Stimulated activated CD4-positive, alpha-beta T cell treated with anti-CD3 and anti-CD28 coated beads, TNF-alpha, amount 100 ng/mL, for 4 hours (primary cell): Measurements from ENCODE around the gene DNM3.
"Not testable (repeated sequence)": the region's sequence is repeated elsewhere in the genome, so short reads cannot be mapped to it uniquely, and the experiment has no call there.

ENCODE experiments used
- DNase-seq, 3 experiments: peaks; one replicate each; pipeline ENCODE4 v3.0.0-alpha.2; 2020; ENCODE audit warnings: low read depth in 3 of 3

The DNM3 gene

GRCh38 chr1:171841050-171841910 is at the start of gene DNM3:
Gene DNM3 (plus strand): TSS chr1:171841498. CDS start chr1:171841657, 159 bp downstream.
- DNase-seq = peak; percentile 60 to 68 (median 66)

GRCh38 chr1:171792656-171793369 is 48.5 kb upstream of the DNM3 start:
- DNase-seq = no peak

DNA sequence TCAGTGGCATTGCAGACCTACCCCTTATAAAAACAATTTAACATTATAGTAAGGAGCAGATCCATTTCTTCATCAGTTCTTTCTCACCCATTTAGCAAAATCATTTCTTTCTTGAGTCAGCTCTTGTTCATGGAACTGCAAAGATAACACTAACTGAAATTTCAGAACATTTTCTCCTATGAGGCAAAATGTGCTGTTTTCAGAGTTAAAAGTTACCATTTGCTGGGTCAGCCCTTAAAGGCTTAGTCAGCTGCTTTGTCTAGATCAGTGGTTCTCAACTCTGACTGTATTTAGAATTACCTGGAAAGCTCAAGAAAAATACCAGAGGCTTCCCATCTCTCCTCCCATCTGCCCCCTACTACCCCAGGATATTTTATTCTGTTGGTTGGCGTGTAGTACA is 47.7 kb upstream of the DNM3 start:
- DNase-seq = no peak

DNA sequence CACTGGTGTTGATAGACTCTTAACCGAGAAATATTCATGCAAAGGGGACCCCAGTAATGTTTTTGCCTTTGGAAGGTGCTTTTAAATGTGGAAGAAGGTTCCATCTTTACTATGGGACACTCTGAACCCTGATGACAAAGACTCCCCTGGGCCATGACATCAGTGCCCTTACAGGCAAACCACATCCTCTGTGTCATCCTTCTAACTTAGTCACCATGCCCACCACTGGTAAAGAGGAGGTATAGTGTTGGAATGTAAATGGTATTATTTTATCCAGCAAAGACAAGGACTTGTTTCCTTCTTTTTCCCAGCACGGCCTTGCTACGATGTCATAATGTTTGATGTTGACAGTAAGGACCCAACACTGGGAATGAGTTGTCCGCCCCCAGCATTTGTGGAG is 47.2 kb upstream of the DNM3 start:
- peak in 2 of 3 experiments; percentile 36 to 40 for DNase-seq

GRCh38 chr1:171796592-171796991 is 44.7 kb upstream of the DNM3 start:
- no peak for DNase-seq

- no peak for DNase-seq
Observed at GRCh38 chr1:171798311-171798710, 43.0 kb upstream of the DNM3 start.

- DNase-seq = no peak
Observed at GRCh38 chr1:171798765-171799164, 42.5 kb upstream of the DNM3 start.

GRCh38 chr1:171799166-171799565 is 42.1 kb upstream of the DNM3 start:
- DNase-seq = no peak

GRCh38 chr1:171799698-171800097 is 41.6 kb upstream of the DNM3 start:
- not testable (repeated sequence) for DNase-seq

DNA sequence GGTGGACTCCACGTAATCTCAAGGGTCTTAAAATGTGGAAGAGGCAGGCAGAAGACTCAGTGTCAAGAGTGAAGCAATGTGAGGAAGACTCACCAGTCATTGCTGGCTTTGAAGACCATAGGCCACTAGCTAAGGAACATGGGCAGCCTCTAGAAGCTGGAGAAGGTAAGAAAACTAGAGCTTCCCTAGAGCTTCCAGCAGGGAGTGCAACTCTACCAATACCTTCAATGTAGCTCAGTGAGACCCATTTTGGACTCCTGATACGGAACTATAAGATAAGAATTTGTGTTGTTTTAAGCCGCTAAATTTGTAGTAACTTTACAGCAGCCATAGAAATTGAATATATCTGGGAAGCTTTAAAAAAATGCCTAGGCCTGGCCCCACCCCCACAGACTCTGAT is 41.0 kb upstream of the DNM3 start:
- no peak for DNase-seq

DNA sequence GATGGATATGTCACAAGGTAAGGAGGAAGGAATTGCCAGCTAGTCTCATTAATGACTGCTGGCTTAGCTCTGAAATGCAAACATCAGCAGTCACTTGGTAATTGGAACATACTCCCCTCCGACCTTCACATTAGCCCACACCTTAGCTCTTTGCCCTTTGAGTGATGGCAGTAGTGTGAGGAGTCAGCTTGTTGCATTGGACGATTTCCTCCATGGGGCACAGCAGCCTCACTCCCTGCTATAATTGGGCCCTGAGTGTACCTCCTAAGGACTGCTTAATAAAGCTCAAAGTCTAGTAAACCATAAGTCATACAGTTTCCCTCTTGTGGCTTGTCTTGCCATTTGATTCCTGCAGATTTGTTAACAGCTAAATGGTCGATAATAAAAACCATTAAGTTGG is 40.4 kb upstream of the DNM3 start:
- no peak for DNase-seq

- no peak for DNase-seq
Observed at GRCh38 chr1:171801487-171801891, 39.8 kb upstream of the DNM3 start.

- no peak for DNase-seq
Observed at GRCh38 chr1:171802207-171802606, 39.1 kb upstream of the DNM3 start.

DNA sequence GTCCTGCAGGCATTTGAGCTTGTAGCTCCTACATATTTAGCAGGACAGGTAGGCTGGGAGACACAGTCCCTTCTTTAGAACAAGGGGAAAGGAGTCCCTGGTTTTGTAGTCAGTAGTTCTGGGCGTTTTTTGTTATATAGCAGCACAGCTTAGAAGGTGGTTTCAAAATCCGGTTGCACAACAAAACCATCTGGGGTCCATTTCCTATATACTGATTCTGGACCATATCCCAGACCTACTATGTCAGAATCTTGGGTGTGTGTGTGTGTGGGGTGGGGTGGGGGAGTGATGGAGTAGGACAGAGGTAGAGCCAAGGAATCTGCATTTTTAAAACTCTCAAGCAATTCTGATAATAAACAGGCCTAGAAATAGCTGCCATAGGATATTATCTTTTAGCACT is 38.3 kb upstream of the DNM3 start:
- DNase-seq = no peak

DNA sequence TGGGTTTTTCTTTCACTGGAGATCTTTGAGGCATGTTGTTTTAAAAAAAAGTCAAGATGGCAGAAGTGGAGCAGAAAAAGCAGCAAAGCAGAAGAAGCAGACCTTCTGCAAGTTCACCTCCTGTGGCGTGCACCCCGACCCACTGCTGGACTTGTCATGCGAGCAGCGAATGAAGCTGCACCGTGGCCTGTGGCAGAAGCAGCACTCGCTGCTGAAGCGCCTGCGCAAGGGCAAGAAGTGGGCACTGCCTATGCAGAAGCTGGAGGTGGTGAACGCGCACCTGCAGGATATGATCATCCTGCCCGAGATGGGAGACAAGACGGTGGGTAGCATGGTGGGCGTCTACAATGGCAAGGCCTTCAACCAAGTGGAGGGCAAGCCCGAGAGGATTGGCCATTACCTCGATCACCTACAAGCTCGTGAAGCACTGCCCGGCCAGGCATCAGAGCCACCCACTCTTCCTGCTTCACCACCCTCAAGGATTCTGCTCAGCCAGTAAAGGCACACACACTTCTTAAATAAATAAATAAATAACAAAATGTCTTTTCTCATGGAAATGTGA is 37.8 kb upstream of the DNM3 start:
- DNase-seq = no peak

DNA sequence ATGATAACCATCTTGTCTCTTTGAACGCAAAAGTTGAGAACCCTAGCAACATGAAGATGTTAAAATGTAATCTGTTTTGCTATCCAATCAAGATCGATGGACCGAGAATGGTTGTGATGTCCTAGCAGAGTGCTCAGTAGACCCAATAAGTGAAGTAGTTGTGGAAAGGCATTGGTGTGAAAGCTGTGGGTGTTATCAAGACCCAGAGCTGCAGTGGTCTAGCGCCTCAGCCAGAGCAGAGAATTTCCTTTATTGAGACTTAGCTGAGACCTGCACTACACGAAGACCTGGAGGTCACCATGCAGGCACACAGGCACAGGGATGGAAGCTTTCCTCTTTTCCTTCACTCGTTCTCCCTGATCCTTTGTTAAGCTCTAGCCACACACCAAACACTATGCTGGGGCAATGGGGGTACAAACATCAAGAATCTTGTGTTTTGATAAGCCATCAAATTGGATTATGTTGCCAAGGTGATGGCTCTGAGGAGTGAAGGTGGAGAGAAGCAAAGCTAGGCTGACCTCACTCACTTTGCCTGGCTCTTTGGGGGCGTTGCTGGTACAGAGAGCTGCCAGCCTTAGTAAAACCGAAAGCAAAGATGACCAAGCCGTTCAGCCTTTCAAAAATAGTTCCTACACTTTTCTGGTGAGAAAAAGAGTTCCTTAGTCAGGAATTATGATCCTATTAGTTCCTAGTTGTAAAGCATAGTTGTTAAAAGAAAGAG is 35.7 kb upstream of the DNM3 start:
- DNase-seq = no peak

DNA sequence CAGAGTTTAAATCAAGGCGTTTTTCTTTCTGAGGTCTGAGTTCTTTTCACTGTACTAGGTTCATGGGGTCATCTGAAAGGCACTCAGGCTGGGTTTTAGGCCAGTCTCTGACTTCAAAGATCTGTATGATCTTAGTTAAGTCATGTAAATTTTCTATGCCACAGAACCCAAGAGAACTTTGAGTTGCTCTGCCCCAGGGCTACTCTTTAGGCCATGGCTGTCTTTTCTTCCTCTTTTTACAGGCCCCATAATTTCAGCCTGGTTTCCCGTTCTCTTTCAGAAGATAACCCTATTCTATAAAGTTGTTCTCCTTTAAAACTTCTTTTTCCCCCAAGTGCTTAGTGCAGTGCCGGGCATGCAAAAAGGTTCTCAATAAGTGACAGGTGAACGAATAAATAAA is 33.7 kb upstream of the DNM3 start:
- DNase-seq = no peak

- DNase-seq = no peak
Observed at GRCh38 chr1:171809834-171810233, 31.5 kb upstream of the DNM3 start.

DNA sequence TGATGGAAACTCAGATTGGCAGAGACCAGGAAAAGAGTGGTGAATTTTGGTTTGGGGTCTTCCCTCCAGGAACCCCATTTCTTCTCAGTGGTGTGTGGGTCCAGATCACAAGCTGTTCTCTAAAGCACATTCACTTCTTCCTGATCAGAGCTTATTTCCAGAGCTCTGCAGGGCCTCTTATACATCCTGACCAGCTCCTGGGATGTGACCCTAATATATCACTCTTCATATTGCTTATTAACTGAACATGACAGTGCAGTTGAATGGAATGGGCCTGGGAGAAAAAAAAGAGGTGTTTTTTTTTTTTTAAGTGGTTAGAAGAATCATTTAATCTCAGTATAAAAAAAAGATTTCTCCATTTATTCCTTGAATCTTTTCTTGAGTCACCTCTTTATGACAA is 29.6 kb upstream of the DNM3 start:
- no peak for DNase-seq

DNA sequence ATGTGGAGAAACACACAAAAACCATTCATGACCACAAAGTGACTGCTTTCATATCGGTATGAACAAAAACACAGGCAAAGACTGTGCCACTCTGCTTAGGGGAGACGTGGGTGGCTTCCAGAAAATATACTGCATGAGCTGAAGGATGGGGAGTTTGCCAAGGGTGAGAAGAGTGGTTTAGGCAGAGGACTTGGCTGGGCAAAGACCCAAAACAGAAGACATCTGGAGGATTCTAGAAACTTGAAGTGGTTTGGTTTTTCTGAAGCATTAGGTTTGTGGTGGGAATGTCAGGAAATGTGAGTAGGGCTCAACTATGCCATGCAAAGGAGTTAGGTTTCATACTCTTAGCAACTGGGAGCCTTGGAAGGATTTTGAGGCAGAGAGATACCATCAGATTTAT is 26.6 kb upstream of the DNM3 start:
- DNase-seq = no peak

DNA sequence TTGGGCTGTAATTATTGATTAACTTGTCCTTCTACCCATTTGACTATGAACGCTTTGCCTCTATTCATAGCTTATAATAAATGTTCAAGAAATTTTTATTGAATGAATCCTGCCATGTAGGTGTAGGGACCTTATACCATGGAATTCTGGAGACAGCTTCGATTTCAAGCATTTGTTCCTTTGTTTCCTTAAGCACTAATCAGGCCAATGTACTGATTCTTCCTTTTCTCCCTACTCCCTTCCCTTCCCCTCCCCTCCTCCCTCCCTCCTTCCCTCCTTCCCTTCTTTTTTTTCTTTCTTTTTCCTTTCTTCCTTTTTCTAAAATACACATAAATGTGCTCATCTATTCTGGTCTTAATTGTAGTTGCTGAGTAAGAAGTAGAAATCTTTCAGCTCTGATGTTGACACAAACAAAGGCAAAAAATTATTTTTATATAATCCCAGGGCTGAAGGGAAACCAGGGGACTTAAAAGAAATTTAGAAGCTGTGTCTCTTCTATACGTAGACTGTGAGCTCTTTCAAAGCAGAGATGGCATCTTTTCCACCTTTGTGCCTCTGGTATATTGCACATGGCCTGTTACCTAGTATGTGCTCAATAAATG is 24.9 kb upstream of the DNM3 start:
- no peak for DNase-seq
